ENCODE data around the gene PLA2G2F. TPM values are rescaled to one million over a fixed set of nuclear protein-coding genes. Genes with fewer than 3 reads are reported as not detected.

The PLA2G2F gene
- total and polyA plus RNA-seq, 2 of the 8 experiments (the other 6 are each of a cell fraction or from before 2014, with no cell fraction given): not detected

DNA sequence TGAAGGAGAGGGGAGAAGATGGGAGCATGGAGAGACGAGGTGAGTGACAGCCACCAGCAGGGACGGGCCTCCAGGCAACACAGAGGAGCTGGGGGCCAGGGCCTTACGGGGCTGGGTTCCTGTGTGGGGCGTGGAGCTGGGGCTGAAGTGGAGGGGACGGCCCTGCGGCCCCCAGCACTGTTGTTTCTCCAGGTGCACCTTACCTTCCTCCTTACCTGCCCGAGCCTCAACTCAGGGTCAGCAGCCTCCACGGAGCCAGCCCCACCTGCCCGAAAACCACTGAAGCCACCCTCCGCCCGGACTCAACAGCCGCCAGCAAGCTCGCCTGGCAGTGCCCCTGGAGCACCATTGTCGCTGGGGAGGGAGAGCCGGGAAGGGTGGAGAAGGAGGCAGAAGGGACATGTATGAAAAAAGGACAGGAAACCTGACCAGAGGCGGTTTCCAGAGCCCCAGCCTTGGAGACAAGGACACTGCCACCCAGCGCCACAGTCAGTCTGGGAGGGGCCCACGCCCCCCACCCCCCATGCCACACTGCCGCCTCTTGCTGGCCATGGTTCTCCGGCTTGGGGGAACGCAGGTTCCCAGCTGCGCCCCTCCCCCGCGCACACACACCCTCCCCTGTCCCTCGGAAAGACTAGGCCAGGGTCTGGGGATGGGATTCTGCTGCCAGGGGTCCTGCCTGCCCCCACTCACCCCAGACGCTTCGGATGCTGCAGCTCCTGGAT lies 10.6 kb downstream of the PLA2G2F start:
- no peaks in the 10 kb centered on the region for H3K27me3 ChIP-seq (replicated peaks in 1 of 4; ENCODE audit: control insufficient read depth in 3 of 4, extremely low read depth in 1 of 4, insufficient read depth in 3 of 4, low read length in 3 of 4)
- WGBS, 2 experiments (ENCODE audit: extremely low coverage in 1 of 2, insufficient coverage in 1 of 2, insufficient read length in 1 of 2, insufficient replicate concordance in 2 of 2, low coverage in 1 of 2, low lambda C conversion rate in 2 of 2, missing lambda C conversion rate in 1 of 2): 93% methylated on average over 22 of the region's 27 CpGs; no CpG with 5 or more reads in 1 of the 2 experiments
- no peaks in the 10 kb centered on the region for H3K9me3 ChIP-seq (ENCODE audit: insufficient read depth in 2 of 2, low read depth in 1 of 2, low read length in 1 of 2)
- no peak overlapping the region for H3K56ac ChIP-seq (replicated peaks; ENCODE audit: insufficient read length, low read depth, low read length)
- no peaks in the 10 kb centered on the region for H3K23me2 ChIP-seq (ENCODE audit: low read depth, low read length)
- no peak overlapping the region for H2BK5ac ChIP-seq (ENCODE audit: low read depth, low read length)
- H2BK120ac ChIP-seq (replicated peaks; ENCODE audit: low read depth, low read length): no peak overlapping the region
- no peak for TF ChIP-seq POLR2A (IDR thresholded peaks at IDR 0.05; ENCODE audit: control extremely low read depth in 1 of 2, low read depth in 2 of 2, low read length in 2 of 2)
- TF ChIP-seq EGR1 (IDR thresholded peaks at IDR 0.05; ENCODE audit: borderline replicate concordance, low read depth, low read length): no peak
- no peak for TF ChIP-seq TCF12 (IDR thresholded peaks at IDR 0.05; ENCODE audit: low read depth, low read length)
- TF ChIP-seq SAP30 (IDR thresholded peaks at IDR 0.05; ENCODE audit: insufficient read depth, insufficient replicate concordance, low read length): no peak
- no peak for TF ChIP-seq CBX8 (IDR thresholded peaks at IDR 0.05; ENCODE audit: borderline replicate concordance, low read depth, low read length)
- TF ChIP-seq, protein P1, sequence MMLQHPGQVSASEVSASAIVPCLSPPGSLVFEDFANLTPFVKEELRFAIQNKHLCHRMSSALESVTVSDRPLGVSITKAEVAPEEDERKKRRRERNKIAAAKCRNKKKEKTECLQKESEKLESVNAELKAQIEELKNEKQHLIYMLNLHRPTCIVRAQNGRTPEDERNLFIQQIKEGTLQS (IDR thresholded peaks at IDR 0.05; ENCODE audit: insufficient read depth, low read depth, low read length): no peak
- TF ChIP-seq RAD21 (IDR thresholded peaks at IDR 0.05 in 1 of 2, conservative IDR thresholded peaks at IDR 0.05 in 1 of 2; ENCODE audit: low read depth in 2 of 2, low read length in 2 of 2): no peak
- H2AK5ac ChIP-seq (ENCODE audit: low read depth, low read length): no peak overlapping the region
- no peaks in the 10 kb centered on the region for H3K36me3 ChIP-seq (ENCODE audit: control insufficient read depth in 2 of 4, insufficient read depth in 4 of 4, low read length in 3 of 4)
- FAIRE-seq (no peak), DNase-seq (ENCODE audit: low read depth in 1 of 2, low spot score in 2 of 2) (no peak)
- H4K20me1 ChIP-seq (replicated peaks in 1 of 2; ENCODE audit: control insufficient read depth in 1 of 2, insufficient read depth in 2 of 2, low read length in 2 of 2): no peaks in the 10 kb centered on the region
- H2BK12ac ChIP-seq (ENCODE audit: low read depth, low read length): 0 out of 2 replicates have a peak overlapping the region, but pooled peaks have one; percentile 50
- ChIA-PET POLR2A (ENCODE audit: partially characterized antibody) (no interaction called here), CTCF (ENCODE audit: partially characterized antibody) (interaction anchor here (0.8 to 13.5 kb wide), 9 partner anchors 10 to 444 kb away, joined by 3 to 127 read pairs (median 6); partner anchors contain the start of genes PLA2G2A and PLA2G2E)
- no peak overlapping the region; the same call in 1 of the 2 replicates for H3K18ac ChIP-seq (ENCODE audit: extremely low read depth, low read length)
- H2BK20ac ChIP-seq (ENCODE audit: low read length): no peak overlapping the region
- peaks cover 0 to 11% (median 5%) of the 10 kb centered on the region in 4 experiments; a peak in 6 of 7 replicates for H3K4me1 ChIP-seq (replicated peaks in 1 of 4; ENCODE audit: control insufficient read depth in 3 of 4, insufficient read depth in 4 of 4, low read length in 3 of 4)
- no peak overlapping the region for H3K9ac ChIP-seq (replicated peaks in 1 of 4; ENCODE audit: extremely low read depth in 1 of 4, low read depth in 3 of 4, low read length in 3 of 4)
- no peak overlapping the region for H2AFZ ChIP-seq (ENCODE audit: low read length)
- H3K79me2 ChIP-seq (ENCODE audit: control insufficient read depth in 1 of 2, insufficient read depth in 2 of 2, low read length in 2 of 2): no peaks in the 10 kb centered on the region
- no peaks in the 10 kb centered on the region for H3K79me1 ChIP-seq (ENCODE audit: low read depth, low read length)
- peak overlapping the region; percentile 84 for H4K91ac ChIP-seq (replicated peaks; ENCODE audit: insufficient read length, low read length)
- H3K4me3 ChIP-seq (ENCODE audit: extremely low read depth in 1 of 4, insufficient read depth in 2 of 4, low read depth in 3 of 4, low read length in 4 of 4): no peak overlapping the region
- no peak overlapping the region for H3K23ac ChIP-seq (ENCODE audit: insufficient read length)
- H3K4me2 ChIP-seq (ENCODE audit: insufficient read depth in 1 of 2, low read depth in 2 of 2, low read length in 2 of 2): no peak overlapping the region
- 0 out of 2 replicates have a peak overlapping the region, but pooled peaks have one; percentile 9 for H4K8ac ChIP-seq (ENCODE audit: extremely low read depth, insufficient read depth, low read length)
- no peak overlapping the region for H3K14ac ChIP-seq (ENCODE audit: insufficient read length)
- H3K4ac ChIP-seq (replicated peaks; ENCODE audit: insufficient read length, low read depth, low read length): peak overlapping the region; percentile 72
- peak overlapping the region; percentile 46; the same call in 1 of the 2 replicates for H2BK15ac ChIP-seq (ENCODE audit: low read length)
- no peak overlapping the region for H4K5ac ChIP-seq (ENCODE audit: insufficient read length, low read depth, low read length)
- H3K27ac ChIP-seq (ENCODE audit: low read depth, low read length): no peak overlapping the region
